ENCODE results near the gene PDE6H.

PDE6H gene

DNA sequence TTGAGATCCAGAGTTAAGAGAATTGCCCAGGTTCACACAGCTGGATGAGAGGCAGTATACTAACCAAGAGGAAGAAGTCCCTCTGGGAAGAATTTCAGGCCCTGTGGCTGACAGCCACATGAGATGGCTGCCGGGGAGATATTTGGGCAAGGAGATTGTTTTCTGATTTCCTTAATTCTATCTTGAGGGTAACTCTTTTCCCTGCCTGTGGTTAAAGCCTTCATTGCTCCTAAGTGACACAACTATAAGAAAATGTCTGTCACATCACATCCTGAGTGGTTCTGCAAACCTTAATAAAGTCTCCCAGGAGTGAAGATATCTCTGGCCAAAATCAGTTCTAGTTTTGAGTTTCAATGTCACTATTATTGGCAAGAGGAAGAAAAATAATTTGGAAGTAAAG, 21.0 kb upstream of the PDE6H start:
- no peak for DNase-seq (ENCODE audit: low read depth in 2 of 2)

DNA sequence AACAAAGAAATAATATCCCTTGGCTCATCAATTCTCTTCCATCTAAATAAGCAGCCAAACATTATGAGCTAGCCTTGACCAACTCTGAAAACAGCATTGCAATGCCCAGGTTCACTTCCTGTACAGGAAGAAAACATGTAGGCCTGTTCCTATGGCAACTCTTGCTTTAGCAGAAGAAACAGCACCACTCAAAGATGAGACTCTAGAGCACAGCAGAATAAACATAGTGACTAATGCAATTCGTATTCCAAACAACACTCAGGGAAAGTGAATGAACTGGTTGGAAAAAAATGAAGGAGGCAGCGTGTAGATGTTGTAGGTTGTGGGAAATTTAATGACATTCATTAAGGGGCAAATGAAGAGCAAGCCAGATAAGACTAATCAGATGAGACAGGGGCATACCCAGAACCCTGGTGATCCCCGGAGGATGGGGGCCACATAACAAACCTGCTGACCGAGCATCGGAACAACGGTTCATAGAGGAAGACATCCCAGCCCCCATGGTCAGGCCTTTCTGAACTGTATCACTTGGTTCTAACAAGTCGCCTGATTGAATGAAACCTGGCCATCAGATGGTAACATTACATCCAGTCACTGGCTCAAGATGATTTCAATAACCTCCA, 20.4 kb upstream of the PDE6H start:
- DNase-seq (ENCODE audit: low read depth in 2 of 2), result no peak

DNA sequence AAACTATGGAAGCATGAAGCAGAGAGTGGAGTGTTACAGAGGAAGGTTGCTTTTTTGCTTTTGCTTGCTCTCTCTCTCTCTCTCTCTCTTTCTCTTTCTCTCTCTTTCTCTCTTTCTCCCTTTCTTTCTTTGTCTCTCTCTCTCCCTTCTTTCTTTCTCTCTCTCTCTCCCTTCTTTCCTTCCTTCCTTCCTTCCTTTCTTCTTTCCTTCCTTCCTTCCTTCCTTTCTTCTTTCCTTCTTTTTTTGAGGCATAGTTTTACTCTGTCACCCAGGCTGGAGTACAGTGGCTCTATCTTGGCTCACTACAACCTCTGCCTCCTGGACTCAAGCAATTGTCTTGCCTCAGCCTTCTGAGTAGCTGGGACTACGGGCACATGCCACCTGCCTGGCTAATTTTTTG, 19.1 kb upstream of the PDE6H start:
- no peak for DNase-seq (ENCODE audit: low read depth in 2 of 2)

DNA sequence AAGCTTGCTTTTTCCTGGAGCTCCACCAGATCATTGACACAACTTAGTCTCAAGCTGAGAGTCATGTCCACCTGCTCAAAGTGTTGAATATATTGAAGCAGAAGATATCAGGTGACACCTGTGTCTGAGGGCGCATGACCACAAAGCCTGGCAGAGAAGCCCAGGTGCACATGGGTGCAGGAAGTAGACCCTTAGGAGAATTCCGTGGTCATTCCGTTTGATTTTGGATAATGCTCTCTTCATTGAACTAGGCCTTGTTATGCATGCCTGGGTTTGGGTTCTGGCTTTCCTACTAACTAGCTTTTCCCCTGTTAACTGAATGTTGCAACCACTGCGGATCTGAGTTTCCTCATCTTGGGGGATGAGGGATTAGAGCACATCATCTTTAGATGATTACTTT, 18.6 kb upstream of the PDE6H start:
- no peak for DNase-seq (ENCODE audit: low read depth in 2 of 2)

DNA sequence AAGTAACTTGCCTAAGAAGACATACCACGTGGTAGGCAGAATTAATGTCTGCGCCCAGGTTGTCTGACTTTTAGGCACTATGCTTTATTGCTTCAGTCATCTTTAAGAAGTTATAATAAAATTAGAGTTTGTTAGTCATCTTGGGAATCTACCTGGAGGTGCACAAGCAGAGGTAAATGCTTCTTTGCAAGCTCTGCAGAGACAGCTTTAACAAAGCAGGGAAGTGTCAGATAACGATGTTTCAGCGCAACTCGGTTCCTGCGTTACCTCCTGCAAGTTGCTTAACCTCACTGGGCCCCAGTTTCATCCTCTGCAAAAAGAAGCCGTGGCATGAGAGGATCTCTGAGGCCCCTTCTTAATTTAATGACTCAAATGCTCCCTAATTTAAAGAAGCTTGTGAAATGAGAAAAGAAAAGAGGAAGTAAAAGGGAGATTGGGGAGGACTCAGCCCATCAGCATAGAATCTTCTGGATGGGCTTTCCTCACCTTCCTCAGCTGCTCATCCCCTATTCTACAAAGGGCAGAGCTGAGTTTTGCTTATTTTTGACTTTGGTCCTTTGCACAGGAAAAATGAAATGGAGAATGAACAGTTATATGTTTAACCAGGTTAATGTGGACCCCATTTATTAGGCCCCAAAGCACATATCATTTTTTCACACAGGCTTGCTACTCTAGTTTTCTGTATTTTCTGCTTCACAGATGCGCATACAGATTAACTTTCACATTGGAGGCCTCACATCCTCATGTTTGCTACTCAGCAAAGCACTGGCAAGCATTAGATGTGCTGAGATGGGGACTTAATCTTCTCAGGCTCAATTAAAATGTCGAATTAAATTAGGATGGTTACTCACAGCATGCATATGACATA, 16.6 kb upstream of the PDE6H start:
- peak in 1 of 2 donors; percentile 27 for DNase-seq (ENCODE audit: low read depth in 2 of 2)

DNA sequence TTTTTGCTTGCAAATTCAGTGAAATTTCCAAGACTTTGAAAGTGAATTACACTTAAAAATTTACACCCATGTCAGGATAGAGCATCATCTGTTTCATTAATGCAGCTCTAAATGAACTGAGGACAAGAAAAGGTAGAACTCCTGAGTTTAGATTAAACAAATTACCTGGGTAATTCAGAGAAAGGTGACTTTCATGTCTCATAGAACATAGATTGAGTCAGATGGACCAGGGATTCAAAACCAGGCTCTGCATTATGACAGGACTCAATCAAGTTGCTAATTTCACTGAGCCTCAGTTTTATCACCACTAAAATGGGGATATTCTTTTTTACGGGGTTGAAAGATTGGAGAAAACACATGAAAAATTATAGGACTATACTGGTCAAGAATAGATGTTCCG, 15.9 kb upstream of the PDE6H start:
- no peak for DNase-seq (ENCODE audit: low read depth in 2 of 2)

DNA sequence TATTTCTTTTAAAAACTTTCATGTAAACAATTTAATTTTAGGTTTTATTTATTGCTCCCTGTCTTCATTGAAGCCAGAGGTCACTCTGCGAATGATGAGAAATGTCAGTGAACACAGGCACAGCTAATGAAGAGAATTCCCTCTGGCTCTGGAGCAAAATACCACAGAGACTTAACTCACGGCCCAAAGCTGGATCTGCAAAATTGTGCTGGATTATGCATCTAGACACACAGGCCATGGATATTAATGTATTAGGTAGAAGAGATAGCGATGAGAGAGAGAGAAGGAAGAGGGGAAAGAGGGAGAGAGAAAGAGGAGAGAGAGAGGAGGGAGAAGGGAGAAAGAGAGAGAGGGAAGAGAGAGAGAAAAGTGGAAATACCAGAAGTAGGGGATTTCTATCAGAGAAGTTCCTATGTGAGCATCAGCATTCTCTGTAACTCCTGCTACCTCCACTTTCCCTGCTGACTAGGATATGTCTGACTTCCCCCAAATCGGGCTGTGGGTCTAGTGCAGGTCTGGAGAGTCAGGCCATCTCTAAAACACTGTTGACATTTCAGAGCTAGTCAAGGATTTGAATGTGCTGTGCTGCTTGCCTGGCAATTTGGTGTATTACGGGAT, 15.2 kb upstream of the PDE6H start:
- no peak for DNase-seq (ENCODE audit: low read depth in 2 of 2)

DNA sequence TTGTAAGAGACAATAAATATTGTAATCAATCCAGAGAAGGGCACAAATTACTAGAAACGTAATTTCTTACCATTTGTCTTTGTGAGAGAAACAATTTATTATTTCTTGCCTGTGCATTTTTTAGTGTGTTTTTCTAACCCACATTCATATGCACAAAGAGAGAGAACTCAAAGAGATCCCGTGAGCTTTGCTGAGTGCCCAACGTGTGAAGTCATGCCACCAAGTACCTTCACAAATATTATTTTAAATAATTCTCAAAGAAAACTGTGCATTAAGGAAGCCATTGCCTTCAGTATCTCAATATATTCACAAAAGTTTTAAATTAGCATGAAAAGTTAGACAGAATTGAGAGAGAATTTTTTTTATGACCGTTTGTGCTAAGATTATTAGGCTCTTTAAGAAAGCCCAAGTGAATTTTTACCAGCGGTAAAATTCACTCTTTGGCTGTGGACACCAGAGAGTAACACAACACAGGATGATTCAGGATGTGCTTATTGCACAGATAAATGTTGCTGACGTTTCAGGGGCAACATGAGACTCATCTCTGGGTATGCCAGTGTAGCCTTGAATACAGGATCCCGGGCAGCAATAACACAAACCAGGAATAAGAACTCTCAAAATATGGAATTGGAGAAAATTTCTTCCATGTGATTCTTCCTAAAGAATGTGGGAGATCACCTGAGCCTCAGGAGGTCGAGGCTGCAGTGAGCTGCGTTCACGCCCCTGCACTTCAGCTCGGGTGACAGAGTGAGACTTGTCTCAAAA, 14.3 kb upstream of the PDE6H start:
- DNase-seq (ENCODE audit: low read depth in 2 of 2), result no peak

DNA sequence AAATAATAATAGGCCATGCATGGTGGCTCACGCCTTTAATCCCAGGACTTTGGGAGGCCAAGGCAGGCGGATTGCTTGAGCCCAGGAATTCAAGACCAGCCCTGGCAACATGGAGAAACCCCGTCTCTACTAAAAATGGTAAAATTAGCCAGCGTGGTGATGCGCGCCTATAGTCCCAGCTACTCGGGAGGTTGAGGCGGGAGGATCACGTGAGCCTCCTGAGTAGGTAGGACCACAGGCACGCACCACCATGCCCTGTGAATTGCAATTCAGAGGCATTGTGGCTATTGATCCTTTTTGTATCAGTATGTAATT, 13.8 kb upstream of the PDE6H start:
- DNase-seq (ENCODE audit: low read depth in 2 of 2), result no peak

DNA sequence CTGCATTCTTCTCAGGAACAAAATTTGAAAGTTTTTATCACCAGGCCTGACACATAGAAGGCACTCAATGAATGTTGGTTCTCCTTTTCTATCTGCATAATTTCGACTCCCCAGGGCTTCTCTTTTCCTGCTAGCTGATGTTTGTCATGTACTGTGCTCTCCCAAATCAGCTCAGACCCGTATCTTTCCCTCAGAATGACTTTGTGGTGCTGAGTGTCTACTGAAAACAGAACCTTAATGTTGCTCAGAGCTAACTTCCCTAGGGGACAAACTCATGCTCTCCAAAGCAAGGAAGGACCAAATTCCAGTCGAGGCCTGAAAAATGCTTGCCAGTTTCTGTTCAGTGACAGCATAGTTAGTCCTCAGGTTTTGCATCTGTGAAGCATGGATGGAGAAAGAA, 13.4 kb upstream of the PDE6H start:
- no peak for DNase-seq (ENCODE audit: low read depth in 2 of 2)

DNA sequence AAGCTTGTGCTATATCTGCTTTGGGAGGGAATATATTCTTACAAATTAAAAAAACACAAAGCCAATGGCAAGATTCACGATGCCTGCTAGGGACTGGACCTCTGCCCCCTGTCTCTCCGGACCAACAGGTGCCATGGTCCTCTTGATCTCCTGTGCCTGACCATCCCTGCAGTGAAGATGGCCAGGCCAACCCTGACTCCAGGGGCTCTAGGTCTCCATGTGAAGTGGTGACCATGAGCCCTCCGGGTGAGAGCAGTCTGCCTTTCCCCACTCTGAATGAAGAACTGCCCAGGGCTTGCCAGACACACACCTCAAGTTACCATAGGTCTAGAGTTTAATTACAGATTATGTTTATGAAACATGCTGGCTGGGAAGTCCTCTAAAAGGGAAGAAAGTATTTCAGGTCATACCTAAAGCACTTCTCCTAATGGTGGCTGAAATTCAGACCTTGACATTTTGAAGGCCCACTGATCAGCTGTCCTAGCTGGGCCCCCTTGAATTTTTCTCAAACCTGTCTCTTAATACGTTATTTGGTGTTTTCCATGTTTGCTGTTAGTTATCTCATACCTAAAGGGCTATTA, 12.8 kb upstream of the PDE6H start:
- no peak for DNase-seq (ENCODE audit: low read depth in 2 of 2)

DNA sequence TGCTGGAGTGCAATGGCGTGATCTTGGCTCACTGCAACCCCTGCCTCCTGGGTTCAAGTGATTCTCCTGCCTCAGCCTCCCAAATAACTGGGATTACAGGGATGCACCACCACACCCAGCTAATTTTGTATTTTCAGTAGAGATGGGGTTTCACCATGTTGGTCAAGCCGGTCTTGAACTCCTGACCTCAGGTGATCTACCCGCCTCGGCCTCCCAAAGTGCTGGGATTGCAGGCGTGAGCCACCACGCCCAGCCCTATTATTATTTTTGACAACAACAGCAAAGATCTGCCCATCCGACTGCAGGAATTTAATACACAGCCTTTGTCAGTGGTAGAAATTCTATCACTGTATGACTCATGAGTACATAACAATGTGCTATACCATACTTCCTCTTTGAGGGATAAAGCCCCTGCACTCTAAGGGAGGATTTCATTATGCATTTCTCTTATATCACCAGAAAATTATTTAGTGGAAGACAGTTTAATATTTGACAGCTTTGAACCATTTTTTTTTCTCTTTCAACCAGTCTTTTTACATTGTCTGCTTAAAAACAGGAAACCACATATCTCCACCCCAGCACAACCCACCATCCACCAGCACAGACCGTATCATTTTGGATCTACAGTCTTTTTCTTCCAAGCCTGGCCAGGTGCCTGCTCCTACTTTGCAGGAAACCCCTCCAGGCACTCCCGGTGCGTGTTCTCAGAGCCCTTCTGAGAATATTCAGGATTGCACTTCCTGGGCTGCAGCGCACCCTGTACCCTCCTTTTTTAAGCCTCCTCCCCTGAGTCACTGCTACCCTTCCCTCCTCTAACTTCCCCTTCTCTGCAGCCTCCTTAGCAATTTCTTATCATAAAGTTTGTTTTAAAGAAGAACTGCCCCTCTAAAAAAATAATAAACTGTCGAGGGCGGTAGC, 12.0 kb upstream of the PDE6H start:
- no peak for DNase-seq (ENCODE audit: low read depth in 2 of 2)

DNA sequence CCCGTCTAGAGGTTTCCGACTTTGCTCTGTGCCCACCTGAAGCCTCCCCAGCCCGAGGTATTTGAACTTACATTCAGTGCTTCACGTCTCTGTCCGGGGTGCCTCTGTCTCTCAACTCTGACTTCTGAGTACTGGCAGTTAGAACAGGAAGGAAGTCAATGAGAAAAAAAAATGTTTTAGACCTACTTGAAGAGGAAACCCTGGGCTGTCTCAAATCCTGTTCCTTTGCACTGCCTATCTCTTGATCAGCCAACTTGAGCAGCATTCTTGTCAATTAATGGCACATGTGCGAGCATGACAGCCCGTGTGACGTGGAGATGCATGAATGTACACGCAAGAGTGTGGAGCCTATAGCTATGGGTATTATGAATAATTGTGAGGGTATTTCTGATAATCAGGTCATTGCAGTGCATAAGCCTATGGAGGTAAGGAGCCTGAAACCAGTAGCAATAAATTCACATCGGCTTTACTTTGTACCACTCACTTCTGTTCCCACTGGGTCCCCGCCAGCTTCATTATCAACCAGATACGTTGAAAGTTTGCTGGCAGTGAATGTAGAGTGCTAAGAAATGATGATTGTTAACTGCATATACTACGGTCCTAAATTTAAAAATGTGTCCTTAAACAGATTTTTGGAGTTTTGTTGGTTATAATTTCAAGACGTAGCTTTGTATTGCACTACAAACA, 11.2 kb upstream of the PDE6H start, which contains the start of gene ARHGDIB:
Gene ARHGDIB (minus strand): TSS at position 136 of the 687 bp plus-strand sequence. CDS start 10,889 bp downstream, outside the sequence.
- peak in 1 of 2 donors; percentile 51 for DNase-seq (ENCODE audit: low read depth in 2 of 2)

DNA sequence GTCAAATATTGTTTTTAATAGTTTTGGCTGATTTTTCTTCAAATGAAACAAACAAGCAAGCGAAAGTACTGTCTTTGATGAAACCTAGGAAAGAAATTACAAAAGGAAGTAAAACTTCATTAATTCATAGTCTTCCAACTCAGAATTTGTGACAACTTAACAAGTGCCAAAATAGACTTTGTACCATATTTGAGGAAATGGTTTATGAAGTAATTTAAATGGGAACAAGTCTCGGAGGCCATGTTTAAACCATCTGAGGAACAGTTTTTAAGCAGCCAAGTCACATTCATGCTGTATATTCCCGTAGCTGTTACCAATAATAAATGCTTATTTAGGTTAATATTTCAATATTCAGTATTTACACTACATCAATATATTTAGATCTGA, 10.7 kb upstream of the PDE6H start:
- no peak for DNase-seq (ENCODE audit: low read depth in 2 of 2)

DNA sequence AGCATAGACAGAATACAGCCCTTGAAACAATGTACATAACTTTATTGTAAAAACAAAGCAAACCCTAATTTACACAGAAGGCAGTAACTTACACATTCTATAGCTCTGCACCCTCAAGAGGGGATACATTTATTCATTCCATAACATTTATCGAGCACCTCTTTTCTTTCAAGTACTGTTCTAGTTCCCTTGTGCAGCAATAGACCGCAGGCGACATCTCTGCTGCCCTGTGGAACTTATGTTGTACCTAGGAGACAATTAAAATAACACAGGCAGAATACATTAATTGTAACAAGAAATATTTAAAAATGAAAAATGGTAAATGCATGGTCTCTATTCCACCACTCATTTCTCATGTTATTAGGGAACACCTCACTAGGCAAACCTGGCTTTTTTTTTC, 10.0 kb upstream of the PDE6H start:
- no peak for DNase-seq (ENCODE audit: low read depth in 2 of 2)

DNA sequence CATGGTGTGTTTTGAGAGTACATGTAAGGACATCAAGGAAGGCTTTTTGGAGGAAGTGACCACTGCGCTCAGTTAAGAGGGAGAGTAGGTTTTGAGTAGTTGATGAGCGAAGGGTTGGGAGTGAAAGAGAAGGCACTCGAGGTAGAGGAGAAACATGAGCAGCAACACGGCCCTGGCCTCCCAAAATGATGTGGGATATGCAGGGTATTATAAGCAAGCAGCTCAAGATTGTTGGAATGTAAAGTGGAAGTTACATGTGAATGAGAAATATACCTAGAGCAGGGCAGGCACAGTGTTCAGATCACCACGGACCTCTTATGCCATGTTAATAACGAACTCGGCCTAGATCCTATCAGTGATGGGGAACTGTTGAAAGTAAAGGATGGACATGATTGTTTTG, 9.3 kb upstream of the PDE6H start:
- DNase-seq (ENCODE audit: low read depth in 2 of 2), result no peak

DNA sequence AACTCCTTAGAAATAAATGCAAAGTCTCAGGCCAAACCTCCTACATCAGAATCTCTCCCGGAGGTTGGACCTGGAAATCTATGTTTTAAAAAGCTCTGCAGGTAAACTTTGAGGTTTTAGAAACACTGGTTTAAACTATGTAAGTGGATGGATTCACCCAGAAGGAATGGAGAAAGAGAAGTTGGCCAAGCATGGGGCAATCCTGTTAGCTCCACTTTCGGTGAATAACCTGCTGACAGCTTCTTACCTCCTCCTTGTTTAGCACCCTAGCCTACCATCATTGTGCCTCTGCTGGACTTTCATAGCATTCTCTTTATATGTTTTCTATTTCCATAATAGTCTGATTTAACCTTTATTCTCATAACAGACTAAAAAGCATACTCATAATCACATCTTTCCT, 8.4 kb upstream of the PDE6H start:
- no peak for DNase-seq (ENCODE audit: low read depth in 2 of 2)

DNA sequence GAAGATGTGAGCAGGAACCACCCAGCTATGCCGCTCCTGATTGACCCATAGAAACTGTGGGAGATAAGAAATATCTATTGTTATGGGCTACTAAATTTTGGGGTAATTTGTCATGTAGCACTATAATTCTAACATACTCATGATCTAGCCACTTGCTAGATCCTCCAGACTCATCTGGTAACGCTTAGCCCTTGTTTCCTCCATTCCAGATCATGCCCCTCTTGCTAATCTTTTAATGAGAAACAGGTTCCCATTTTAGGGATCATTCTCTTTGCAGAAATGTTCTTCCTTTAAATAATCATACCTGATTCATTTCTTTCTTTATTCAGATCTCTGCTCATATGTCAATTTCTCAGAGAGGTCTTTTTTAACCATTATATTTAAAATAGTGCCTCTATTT, 7.6 kb upstream of the PDE6H start:
- DNase-seq (ENCODE audit: low read depth in 2 of 2), result no peak

DNA sequence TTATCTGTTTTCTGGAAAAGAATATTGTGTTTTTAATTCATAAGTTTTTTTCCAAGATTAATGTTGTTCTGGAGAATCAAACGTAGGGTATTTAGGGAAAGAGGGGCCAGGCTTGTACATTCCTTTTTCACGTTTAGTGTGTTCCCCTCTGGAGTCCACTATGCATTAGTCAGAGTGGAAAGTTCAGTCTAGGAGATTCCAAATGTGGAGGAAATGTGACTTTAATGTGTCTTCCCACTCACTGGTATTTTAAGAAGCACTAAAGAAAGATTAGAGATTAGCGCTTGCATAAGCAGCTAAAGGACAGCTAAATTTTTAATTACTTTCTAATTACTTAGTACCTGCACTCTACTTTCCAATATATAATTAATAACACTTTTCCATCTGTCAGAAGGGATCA, 4.4 kb upstream of the PDE6H start:
- no peak for DNase-seq (ENCODE audit: low read depth in 2 of 2)

DNA sequence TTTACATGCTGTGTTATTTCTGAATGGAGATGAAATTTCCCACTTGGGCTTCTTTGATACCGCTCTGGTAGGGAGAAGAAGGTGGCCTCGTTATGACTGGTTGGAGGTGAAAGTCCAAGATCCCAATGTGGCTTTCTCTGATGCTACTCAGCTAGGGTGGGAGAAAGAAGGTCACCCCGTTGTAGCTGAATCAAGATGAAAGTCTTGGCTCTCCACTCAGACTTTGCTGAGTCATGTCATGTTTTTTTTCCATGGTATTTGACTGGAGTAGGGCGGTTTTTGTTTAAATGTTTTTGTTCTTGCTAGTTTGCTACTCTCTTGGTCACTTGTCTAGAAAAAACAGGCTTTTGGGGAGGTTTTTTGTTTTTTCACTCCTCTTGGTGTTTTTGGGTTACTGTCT, 2.4 kb upstream of the PDE6H start:
- no peak for DNase-seq (ENCODE audit: low read depth in 2 of 2)

All from stimulated activated CD8-positive, alpha-beta memory T cell treated with anti-CD3 and anti-CD28 coated beads, Interleukin-15, amount 100 ng/mL, for 48 hours (primary cell).